NAMALWA (cell line): ENCODE data around the gene KAT2B.
"Not testable (repeated sequence)": the region's sequence is repeated elsewhere in the genome, so short reads cannot be mapped to it uniquely, and the experiment has no call there.

Source experiments
- DNase-seq: peaks from one replicate; pipeline ENCODE4 v3.0.0-alpha.2; 2015; ENCODE audit warnings: low spot score

KAT2B gene

DNA sequence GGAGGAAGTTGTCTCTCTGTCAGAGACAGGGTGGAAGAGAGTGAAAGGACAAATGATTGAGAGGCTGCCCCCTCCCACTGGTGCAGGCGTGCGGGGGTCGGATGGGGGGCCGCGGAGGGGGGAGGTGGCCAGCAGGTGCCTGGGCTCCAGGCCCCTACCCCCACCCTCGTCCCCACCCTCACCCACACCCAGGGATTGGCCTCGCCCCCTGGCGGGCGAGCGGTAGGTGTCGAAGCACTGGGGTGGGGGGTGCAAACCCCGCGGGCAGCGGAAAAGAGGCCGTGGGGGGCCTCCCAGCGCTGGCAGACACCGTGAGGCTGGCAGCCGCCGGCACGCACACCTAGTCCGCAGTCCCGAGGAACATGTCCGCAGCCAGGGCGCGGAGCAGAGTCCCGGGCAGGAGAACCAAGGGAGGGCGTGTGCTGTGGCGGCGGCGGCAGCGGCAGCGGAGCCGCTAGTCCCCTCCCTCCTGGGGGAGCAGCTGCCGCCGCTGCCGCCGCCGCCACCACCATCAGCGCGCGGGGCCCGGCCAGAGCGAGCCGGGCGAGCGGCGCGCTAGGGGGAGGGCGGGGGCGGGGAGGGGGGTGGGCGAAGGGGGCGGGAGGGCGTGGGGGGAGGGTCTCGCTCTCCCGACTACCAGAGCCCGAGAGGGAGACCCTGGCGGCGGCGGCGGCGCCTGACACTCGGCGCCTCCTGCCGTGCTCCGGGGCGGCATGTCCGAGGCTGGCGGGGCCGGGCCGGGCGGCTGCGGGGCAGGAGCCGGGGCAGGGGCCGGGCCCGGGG, at the start of gene KAT2B:
TSS of gene KAT2B (plus strand) at position 682 of the 783 bp plus-strand sequence. CDS start at position 714, 32 bp downstream.
- DNase-seq, result peak; percentile 92

DNA sequence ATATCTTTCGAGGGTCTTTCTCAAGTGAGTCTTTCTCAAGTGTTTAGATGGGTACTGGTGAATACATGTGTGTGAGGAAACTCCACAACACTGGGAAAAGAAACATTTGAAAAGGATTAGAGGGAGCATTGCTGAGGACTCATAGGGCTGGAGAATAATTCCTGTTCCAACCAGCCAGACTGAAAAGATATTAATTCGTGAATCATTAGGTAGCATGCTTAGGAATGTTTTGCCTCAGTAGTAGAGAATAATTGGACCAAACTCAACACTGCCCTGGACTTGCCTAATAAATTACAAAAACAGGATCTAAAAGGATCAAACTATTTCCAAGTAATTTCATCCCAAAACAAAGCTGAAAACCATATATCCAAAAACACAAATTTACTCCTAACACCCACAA, 45.5 kb upstream of the KAT2B start:
- DNase-seq, result no peak

DNA sequence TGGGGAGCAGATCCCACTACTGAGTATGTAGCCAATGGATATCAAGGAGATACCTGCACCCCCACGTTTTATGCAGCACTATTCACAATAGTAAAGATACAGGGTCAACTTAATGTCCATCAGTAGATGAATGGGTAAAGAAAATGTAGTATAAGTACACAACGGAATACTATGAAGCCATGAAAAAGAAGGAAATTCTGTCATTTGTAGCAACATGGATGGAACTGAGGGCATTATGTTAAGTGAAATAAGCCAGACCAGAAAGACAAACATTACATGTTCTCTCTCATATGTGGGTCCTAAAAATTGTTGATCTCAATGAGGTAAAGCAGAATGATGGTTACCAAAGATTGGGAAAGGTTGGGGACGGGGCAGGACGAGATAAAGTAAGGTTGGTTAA, 42.7 kb upstream of the KAT2B start:
- DNase-seq, result no peak

DNA sequence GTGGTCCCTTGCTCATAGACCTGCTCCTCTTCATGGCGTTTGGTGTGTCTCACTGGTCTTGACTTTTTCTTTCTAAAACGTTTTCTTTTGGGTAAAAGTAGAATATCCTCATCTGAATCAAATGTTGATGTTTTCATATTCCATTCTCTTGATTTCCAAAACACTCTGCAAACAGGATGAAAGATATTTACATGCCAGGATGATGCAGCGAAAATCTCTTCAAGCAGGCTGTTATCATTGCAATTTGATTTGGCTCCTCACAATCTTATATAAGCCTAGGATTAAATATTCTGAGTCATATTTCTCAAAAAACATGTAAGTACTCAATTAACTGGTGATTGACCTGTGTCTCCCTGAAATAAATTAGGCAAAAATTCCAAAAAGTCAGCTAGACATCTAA, 38.3 kb upstream of the KAT2B start:
- no peak for DNase-seq

DNA sequence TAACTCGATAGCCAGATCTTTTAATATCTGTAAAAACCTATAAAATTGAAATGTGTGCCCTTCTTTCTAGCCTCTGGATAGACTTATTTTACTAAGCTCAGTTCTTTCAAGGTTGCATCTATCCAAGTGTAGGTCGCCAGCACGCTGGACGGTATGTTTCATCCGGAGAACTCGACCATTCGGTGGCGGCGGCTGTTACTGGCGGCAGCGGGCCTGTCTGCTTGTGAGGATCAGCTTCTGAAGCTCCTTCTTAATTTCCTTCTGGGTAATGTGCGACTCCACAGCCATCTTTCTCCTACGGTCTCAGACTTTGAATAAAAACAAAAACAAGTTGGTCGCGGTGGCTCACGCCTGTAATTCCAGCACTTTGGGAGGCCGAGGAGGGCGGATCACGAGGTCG, 32.3 kb upstream of the KAT2B start:
- DNase-seq, result no peak

DNA sequence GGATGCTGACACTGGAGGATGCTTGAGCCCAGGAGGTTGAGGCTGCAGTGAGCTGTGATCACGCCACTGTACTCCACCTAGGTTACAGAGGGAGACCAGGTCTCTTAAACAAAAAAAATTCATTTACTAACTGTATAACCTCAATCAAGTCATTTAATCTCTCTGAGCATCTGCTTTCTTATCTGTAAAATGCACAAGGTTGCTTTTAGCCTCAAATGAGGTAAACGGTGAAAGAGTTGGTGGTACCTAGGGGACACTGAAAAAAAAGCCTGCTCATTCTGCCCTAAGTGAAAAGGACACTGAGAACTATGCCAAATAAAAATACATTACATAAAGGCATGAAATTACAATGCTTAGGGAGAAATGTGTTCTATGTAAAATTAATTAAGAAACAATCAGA, 31.6 kb upstream of the KAT2B start:
- no peak for DNase-seq

DNA sequence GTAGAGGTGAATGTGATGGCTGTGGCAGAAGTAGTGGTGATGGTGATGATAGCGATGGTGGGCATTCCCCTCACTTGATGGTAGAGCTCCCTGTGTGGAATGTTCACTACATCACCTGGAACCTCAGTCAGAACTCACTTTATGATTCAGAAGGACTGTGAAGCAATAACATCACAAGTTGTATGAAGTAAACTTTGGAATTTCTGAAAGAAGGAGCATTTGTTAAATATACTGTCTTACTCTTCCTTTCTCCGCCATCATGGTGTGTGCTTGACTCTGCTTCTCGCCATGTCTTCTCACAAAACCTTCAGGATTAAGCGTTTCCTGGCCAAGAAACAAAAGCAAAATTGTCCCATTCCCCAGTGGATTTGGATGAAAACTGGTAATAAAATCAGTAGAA, 28.1 kb upstream of the KAT2B start, which contains the start of gene PP2D1:
TSS of gene PP2D1 (minus strand) at position 101 of the 400 bp plus-strand sequence. CDS start 192 bp downstream, outside the sequence.
- DNase-seq, result no peak

DNA sequence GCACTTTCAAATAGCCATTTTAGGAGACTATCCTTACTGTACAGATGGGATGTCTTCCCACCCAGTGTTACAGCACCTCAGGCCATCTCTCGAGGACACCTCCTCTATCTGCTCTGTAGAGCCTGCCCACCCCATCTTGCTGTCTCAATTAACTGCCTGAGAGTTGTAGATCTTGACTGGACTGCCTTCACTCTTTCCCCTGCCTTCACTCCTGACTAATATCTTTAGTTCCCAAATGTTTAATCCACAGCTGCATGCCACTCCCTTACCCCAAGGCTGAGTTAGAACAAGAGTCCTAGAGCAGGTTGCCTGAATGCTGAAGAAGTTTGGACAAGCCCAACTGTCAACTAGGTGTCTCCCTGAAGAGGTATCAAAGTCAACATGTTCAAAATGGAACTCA, 26.9 kb upstream of the KAT2B start:
- DNase-seq, result no peak

DNA sequence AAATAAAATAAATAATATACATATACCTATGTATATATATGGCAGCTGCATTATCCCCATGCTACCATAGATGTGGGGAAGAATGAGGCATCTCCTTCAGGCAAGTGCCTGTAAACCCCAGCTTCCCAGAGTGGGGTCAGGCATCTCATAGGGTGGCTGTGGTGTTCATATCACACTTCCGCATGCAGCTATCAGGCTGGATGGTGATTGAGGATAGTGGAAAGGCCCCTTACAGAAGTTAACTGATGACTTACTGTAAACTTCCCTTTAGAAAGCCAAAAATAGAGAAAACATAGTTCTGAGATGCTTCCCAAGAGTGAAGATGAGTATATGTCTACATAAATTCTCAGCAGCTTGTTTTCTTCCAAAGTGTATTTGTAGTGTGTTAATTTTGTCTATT, 24.7 kb upstream of the KAT2B start:
- no peak for DNase-seq

DNA sequence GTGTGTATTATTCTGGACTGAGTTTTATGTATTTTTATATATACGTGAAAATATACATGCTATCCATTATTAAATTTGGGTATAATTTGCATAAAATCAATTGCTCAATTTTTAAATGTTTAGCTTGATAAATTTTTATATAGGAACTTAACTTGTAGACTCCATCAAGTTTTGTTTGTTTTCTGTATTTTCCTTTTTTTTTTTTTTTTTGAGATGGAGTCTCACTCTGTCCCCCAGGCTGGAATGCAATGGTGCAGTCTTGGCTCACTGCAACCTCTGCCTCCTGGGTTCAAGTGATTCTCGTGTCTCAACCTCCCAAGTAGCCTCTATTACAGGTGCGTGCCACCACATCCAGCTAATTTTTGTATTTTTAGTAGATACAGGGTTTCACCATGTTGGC, 24.2 kb upstream of the KAT2B start:
- not testable (repeated sequence) for DNase-seq

DNA sequence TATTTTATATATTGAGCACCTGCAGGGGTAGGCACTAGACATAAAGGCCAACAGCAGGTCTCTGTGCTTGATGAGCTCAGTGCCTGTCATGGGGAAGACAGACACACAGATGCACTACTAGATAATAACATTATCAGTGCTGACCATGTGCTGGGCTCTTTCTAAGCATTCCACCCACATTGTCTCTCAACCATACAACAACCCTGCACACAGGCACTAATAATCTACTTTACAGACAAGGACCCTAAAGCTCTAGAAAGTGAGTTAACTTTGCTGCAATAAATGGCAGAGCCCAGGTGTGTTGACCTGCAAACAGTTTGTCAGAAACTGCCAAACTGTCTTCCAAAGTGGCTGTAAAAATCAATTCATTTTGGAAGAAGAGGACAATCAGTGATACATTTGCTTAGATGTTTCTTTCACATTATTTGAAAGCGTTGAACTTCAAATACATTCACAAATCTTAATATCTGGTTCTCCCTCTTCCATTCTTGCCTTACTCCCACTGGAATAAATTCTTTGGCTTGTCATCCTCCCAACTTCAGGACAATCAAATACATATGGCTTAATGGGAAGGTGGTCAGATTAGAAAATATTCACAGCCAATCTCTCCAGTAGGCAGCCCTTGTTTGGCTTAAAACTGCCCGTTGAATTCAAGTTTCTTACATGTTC, 17.2 kb upstream of the KAT2B start:
- DNase-seq, result no peak

DNA sequence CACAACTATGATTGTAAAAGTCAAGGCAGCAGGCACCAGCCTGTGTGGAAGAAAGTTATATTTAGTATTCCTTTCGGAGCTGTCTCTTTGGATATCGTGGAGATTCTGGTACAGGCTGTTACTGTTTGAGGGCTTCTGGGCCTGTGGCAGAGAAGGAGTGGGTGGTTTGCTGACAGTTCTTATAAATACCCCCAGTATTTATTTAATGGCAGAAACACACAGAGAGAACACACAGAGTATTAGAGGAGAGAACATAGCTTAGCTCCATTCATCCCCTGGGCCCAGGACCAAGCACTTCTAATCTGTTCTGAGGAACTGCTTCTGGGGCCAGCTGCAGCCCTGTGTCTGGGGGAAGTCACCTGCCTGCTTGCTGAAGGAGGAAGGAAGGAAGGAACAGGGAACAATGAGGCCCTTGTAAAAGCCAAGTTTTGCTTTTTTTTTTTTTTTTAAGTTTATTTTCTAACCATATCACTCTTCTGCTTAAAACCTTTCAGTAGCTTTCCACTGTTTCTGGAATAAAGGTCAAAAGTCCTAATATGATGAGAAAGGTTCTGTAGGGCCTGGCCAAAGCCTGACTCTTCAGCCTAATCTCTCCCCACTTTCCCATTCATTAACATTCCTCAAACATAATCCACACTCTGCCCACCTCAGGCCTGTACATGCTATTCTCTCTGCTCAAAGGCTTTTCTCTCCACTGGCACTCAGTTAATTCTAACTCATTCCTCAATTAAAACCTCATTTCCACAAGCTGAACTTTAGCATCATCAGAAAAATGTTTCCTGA, 16.4 kb upstream of the KAT2B start:
- no peak for DNase-seq

DNA sequence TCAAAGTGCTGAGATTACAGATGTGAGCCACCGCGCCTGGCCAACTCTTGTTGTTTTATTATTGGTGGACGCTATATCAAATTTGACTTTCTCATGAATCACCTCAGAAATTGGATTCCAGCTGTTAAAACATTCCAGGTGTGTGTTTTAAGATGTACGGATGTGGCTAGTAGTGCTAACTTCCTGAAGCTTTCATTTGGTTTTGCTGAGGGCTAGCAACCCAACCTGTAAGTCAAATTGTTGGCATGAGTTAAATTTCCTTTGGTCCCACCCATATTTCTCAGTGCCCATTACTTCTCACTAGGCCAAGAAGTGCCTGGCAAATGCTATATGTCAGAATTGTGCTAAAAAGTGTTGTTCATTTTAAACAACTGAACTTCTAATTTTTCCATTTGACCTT, 13.1 kb upstream of the KAT2B start:
- DNase-seq, result no peak

DNA sequence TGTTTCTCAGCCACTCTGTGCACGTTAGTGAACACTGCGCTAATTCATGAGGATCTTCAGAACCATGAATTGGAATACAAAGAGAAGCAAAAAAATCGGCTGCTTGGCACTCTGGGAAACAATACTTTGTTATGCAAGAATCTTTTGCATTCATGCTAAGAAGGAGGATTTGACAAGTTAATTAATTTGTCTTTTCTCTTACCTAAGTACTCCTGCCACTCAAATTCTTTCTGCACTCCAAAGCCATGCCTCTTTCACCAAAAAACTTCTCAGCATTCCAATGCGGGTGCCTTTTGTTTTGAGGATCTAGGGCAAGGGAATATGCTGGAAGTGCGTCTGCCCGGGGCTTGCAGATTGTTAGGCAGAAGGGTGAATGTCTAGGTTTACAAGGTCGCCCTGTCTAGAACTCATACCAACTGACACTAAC, 11.3 kb upstream of the KAT2B start:
- no peak for DNase-seq

DNA sequence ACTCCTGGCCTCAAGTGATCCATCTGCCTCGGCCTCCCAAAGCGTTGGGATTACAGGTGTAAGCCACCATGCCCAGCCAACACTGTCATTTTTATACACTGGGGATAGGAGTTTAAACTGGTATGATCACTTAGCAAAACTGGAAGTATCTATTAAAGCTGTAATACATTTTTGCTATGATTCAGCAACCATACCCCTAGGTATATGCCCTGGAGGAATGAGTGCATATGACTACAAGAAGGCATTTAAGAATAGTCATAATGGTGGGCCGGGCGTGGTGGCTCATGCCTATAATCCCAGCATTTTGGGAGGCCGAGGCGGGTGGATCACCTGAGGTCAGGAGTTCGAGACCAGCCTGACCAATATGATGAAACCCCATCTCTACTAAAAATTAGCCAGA, 8.3 kb upstream of the KAT2B start:
- not testable (repeated sequence) for DNase-seq

DNA sequence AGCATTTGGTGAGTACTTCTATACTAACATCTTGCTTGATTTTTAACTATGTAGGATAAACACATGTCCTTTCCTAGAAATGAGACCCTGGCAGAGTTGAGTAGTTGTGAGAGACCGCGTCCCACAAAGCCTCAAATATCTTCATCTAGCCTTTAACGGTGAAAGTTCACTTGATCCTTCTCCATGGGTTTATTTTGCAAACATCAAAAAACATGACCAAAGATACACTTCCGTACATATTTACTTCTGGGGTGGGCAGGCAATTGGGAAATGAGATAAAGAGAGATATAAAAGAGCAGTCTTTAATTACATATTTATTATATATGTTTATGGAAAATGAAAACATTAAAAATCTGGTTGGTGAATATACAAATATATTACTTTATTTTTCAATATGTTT, 5.2 kb upstream of the KAT2B start:
- no peak for DNase-seq

DNA sequence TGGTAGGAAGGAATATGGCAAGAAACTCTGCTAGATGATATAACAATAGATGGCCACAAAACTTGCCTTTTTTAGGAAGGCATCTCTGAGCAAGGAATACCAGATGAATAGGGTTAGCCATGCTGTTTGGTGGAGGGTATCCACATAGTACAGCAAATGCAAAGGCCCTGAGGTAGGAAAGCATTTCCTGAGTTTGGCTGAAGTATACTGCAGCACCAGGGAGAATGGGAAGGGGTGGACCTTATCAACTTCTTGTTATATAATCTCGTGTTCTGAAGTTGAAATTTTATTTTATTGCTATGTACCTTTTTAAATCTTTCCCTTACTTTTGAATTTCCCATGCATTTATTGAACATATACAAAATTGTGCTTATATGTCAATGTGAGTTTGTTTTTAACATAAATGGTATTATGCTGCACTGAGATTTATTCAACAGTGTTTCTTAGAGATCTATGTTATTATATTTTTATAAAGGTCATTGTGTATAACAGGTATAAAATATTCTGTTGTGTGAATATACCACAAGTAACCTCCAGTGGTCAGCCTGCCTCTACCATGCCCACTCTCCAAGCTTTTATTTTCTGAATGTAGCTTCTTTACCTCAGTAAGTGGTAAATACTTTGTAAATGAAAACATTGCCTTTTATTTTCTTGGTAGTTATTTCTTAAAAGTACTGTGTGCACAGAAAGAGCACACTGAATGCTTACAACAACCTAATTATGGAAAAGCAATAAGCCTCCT, 2.8 kb upstream of the KAT2B start:
- no peak for DNase-seq

DNA sequence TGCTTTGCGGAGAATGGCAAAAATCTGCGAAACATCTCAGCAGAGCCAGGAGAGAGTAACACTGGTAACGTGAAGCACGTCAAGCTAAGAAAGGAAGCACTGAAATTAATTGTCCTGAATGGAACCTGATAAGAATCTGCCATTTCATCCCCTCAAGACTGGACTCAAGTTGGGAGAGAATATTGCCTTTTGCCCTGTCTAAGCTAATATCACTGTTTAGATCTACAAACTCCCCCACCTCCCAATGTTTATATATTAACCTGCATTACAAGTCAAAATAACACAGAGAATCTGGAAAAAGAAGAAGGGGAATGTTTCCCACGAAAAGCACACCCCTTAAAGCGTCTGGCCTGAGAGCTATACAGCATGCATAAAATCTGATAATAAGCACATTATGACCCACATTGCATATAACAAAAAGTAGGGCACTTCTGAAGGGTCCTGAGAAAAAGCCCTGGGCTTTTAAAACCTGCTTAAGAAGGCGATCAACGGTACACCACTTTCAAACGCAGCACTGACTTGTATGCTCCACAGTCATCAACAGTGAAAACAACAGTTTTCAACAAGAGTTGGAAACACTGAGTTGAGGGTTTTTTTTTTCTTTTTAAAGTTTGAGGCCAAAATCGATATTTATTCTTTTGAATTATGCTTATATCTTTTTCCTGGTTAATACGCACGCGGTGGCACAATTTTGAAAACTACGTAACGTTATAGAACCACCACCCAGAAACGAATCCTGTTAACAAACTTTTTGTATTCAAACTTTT, 1.4 kb upstream of the KAT2B start:
- DNase-seq, result peak; percentile 29

DNA sequence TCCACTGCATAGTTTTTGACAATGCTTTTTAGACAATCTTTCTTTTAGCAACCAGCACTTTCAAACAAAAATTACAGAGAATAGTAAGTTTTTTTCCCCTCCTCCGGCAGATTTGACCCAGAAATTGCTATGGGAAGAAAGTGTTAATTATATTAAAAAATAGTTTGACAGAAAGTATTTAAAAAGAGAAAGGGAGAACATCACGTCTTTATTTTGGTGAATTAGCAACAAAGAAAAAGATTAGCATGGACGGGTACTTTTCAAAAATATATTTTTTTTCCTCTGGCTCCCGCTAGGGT, 831 bp upstream of the KAT2B start:
- no peak for DNase-seq

DNA sequence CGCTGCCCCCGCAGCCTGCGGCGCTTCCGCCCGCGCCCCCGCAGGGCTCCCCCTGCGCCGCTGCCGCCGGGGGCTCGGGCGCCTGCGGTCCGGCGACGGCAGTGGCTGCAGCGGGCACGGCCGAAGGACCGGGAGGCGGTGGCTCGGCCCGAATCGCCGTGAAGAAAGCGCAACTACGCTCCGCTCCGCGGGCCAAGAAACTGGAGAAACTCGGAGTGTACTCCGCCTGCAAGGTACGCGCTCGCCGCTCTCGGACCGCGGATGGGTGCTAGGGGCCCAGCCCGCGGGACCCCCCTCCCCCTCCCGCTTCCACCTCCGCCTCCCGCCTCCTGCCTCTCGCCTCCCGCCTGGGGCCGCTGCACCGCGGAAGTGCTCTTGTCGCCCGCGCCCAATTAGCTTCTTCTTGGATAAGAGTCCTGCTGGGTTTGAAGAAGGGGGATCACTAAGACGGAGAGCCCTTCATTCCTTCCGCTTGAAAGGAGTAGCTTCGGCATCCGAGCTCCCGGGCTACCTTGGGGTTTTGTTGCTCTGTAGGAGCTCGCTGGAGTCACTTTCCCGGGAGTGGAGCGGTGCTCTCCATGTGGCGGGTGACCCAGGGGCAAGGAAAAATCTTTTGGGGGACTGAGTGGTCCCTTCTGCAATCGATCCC, 426 bp downstream of the KAT2B start:
- peak; percentile 83 for DNase-seq

DNA sequence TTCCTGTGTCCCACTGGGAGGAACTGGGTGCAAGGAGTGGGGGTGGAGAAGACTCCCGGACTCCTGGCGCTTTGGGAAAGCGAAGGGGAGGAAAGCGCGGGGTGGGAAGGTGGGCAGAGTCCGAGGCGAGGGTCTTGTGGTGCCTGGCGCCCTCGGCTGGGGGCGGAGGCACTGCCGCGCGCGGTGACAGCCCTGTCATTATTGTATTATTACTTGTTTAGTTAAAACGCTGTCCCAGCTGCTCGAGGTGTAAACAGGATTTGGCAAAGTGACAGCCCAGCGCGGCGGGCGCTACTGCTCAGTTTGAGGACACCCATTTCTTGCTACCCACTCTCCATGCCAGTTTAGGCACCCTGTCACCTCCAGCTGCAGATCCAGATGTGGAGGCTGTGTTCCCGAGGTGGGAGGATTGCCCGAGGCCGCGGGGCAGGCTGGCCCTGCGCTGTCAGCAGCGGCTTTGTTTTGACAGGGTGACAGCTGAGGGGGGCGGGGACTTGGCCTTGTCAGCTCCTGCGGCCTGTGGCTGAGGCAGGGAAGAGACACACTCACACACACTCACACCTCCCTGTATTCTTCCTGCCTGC, 1.0 kb downstream of the KAT2B start:
- DNase-seq, result peak; percentile 79
